Uterus (tissue), 2 donors: ENCODE results near the gene SMARCD2.

ENCODE experiments used
- POLR2A ChIP-seq, 2 donors: fragments of 450-650 bp; IDR thresholded peaks; one replicate each; pipeline ENCODE4 v1.6.1; 2016; ENCODE audit warnings: antibody characterized with exemption in 2 of 2, mild to moderate bottlenecking in 1 of 2, moderate library complexity in 1 of 2
- TF ChIP-seq, protein P1 (sequence below), 4 experiments: fragments of 200-600 bp in 2 of 4; fragments of 450-650 bp in 2 of 4; sonication (generic) in 2 of 4; IDR thresholded peaks; one replicate each; pipeline ENCODE4 v1.5.1; 2016 to 2019; ENCODE audit warnings: antibody characterized with exemption in 4 of 4, mild to moderate bottlenecking in 2 of 4, moderate library complexity in 1 of 4

DNA sequence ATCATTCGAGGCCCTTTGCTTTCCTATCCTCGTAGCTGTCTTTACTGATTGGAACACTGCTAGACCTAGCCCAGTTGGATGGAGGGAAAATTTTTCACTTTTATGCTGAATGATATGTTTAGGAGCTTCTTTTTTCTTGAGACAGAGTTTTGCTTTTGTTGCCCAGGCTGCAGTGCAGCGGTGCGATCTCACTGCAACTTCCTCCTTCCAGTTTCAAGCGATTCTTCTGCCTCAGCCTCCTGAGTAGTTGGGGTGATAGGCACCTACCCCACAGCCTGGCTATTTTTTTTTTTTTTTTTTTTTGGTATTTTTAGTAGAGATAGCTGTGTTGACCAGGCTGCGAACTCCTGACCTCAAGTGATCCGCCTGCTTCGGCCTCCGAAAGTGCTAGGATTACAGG, 32.5 kb downstream of the SMARCD2 start:
- TF ChIP-seq POLR2A (IDR thresholded peaks at IDR 0.05) = no peak
- TF ChIP-seq, protein P1, sequence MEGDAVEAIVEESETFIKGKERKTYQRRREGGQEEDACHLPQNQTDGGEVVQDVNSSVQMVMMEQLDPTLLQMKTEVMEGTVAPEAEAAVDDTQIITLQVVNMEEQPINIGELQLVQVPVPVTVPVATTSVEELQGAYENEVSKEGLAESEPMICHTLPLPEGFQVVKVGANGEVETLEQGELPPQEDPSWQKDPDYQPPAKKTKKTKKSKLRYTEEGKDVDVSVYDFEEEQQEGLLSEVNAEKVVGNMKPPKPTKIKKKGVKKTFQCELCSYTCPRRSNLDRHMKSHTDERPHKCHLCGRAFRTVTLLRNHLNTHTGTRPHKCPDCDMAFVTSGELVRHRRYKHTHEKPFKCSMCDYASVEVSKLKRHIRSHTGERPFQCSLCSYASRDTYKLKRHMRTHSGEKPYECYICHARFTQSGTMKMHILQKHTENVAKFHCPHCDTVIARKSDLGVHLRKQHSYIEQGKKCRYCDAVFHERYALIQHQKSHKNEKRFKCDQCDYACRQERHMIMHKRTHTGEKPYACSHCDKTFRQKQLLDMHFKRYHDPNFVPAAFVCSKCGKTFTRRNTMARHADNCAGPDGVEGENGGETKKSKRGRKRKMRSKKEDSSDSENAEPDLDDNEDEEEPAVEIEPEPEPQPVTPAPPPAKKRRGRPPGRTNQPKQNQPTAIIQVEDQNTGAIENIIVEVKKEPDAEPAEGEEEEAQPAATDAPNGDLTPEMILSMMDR (IDR thresholded peaks at IDR 0.05) = no peak
